Trophoblast cell (in vitro differentiated cells and primary cell): ENCODE results near the gene PTTG1IP2.

Experiments
- DNase-seq, 2 donors: peaks; one replicate each; pipeline ENCODE4 v3.0.0-alpha.2; 2016
- H2AFZ ChIP-seq: 2 replicates; pipeline ENCODE4 v1.6.1; 2013; ENCODE audit warnings: low read length, moderate library complexity, mild to moderate bottlenecking; ENCODE audit not compliant: insufficient read depth, poor library complexity
- H2AK5ac ChIP-seq: 2 replicates; pipeline ENCODE4 v1.6.1; 2013; ENCODE audit warnings: mild to moderate bottlenecking, low read length
- H2BK120ac ChIP-seq: 2 replicates; pipeline ENCODE4 v1.6.1; 2013; ENCODE audit warnings: low read length, mild to moderate bottlenecking, moderate library complexity; ENCODE audit not compliant: insufficient read depth, poor library complexity
- H2BK12ac ChIP-seq: 2 replicates; pipeline ENCODE4 v1.6.1; 2013; ENCODE audit warnings: mild to moderate bottlenecking, low read length, moderate library complexity
- H2BK5ac ChIP-seq: 2 replicates; pipeline ENCODE4 v1.6.1; 2013; ENCODE audit warnings: low read length, low read depth, moderate library complexity, mild to moderate bottlenecking; ENCODE audit not compliant: poor library complexity
- H3K14ac ChIP-seq: 2 replicates; pipeline ENCODE4 v1.6.1; 2013; ENCODE audit warnings: mild to moderate bottlenecking, low read length
- H3K18ac ChIP-seq: 2 replicates; pipeline ENCODE4 v1.6.1; 2013; ENCODE audit warnings: mild to moderate bottlenecking, low read length
- H3K23ac ChIP-seq: 2 replicates; pipeline ENCODE4 v1.6.1; 2013; ENCODE audit warnings: low read length
- H3K27ac ChIP-seq: 2 replicates; pipeline ENCODE4 v1.5.1; 2013; ENCODE audit warnings: low read depth, mild to moderate bottlenecking, inconsistent platforms, low read length, moderate library complexity
- H3K27me3 ChIP-seq: 2 replicates; pipeline ENCODE4 v1.6.1; 2013; ENCODE audit warnings: inconsistent platforms, mild to moderate bottlenecking, low read length, moderate library complexity; ENCODE audit not compliant: insufficient read depth
- H3K36me3 ChIP-seq, 2 experiments: 1 replicate in 1 of 2; 2 replicates in 1 of 2; pipeline ENCODE4 v1.6.1; 2013; ENCODE audit warnings: low read length in 2 of 2, mild to moderate bottlenecking in 2 of 2, moderate library complexity in 1 of 2; ENCODE audit not compliant: insufficient read depth in 2 of 2, control insufficient read depth in 1 of 2
- H3K4ac ChIP-seq: 2 replicates; pipeline ENCODE4 v1.6.1; 2013; ENCODE audit warnings: low read depth, mild to moderate bottlenecking, low read length, moderate library complexity
- H3K4me1 ChIP-seq, 2 experiments: 1 replicate in 1 of 2; 2 replicates in 1 of 2; pipeline ENCODE4 v1.6.1; 2013; ENCODE audit warnings: low read length in 2 of 2, mild to moderate bottlenecking in 2 of 2, moderate library complexity in 1 of 2; ENCODE audit not compliant: insufficient read depth in 2 of 2, control insufficient read depth in 1 of 2
- H3K4me2 ChIP-seq: 2 replicates; pipeline ENCODE4 v1.6.1; 2013; ENCODE audit warnings: inconsistent platforms, mild to moderate bottlenecking, low read length, moderate library complexity
- H3K4me3 ChIP-seq: 2 replicates; pipeline ENCODE4 v1.5.1; 2013; ENCODE audit warnings: mild to moderate bottlenecking, low read depth, low read length, inconsistent platforms
- H3K79me1 ChIP-seq: one replicate; pipeline ENCODE4 v1.6.1; 2013; ENCODE audit warnings: low read length
- H3K79me2 ChIP-seq: 2 replicates; pipeline ENCODE4 v1.6.1; 2013; ENCODE audit warnings: low read length, mild to moderate bottlenecking; ENCODE audit not compliant: control insufficient read depth, insufficient read depth, poor library complexity
- H3K9ac ChIP-seq: 2 replicates; pipeline ENCODE4 v1.6.1; 2013; ENCODE audit warnings: mild to moderate bottlenecking, low read length
- H3K9me3 ChIP-seq: 2 replicates; pipeline ENCODE4 v1.6.1; 2013; ENCODE audit warnings: low read depth, mild to moderate bottlenecking, control low read depth, inconsistent platforms, low read length; ENCODE audit not compliant: insufficient read depth
- H4K12ac ChIP-seq: 2 replicates; pipeline ENCODE4 v1.6.1; 2013; ENCODE audit warnings: low read depth, mild to moderate bottlenecking, low read length, moderate library complexity
- H4K8ac ChIP-seq: 2 replicates; pipeline ENCODE4 v1.6.1; 2013; ENCODE audit warnings: low read depth, mild to moderate bottlenecking, low read length, moderate library complexity
- H4K91ac ChIP-seq: one replicate; pipeline ENCODE4 v1.6.1; 2013; ENCODE audit warnings: low read depth, mild to moderate bottlenecking, low read length, moderate library complexity
- WGBS: extraction: QIAGEN DNeasy Blood & Tissue Kit; methylation state at CpG from one replicate; pipeline ENCODE4 v1.1.7; 2013; ENCODE audit warnings: missing lambda C conversion rate; ENCODE audit not compliant: insufficient read length, insufficient coverage; ENCODE audit errors: extremely low coverage; 5-methylcytosine and 5-hydroxymethylcytosine counted together

The PTTG1IP2 gene

DNA sequence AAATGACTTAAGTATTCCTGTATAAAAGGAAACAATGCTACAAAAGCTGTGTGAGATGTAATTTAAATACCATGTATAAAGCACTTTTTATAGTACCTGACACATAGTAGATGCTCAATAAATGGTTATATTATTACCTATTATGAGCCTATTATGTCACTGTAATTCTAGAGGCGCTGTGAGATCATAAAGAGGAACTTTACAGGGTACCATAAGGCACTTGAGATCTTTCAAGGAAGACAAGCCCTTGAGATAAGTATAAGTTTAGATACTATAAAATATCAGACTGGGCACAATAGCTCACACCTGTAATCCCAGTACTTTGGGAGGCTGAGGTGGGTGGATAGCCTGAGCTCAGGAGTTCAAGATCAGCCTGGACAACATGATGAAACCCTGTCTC is 38.3 kb downstream of the PTTG1IP2 start:
- Histone ChIP-seq H3K18ac (no peak overlapping the region), H3K4me2 (no peak overlapping the region), H2BK120ac (no peak overlapping the region), H3K23ac (no peak overlapping the region), H3K79me2 (no peaks in the 10 kb centered on the region), H3K4me1 (no peaks in the 10 kb centered on the region), H4K8ac (no peak overlapping the region), H4K12ac (no peak overlapping the region), H2AFZ (no peak overlapping the region), H3K9me3 (no peaks in the 10 kb centered on the region), H3K27ac (no peak overlapping the region), H3K14ac (no peak overlapping the region), H3K4ac (no peak overlapping the region), H4K91ac (no peak overlapping the region), H3K79me1 (no peaks in the 10 kb centered on the region), H3K36me3 (no peaks in the 10 kb centered on the region), H2AK5ac (no peak overlapping the region), H3K4me3 (no peak overlapping the region), H2BK5ac (no peak overlapping the region), H3K9ac (no peak overlapping the region), H2BK12ac (no peak overlapping the region), H3K27me3 (no peaks in the 10 kb centered on the region)
- WGBS: no CpG with 5 or more reads among the region's 1 CpG
- no peak for DNase-seq

DNA sequence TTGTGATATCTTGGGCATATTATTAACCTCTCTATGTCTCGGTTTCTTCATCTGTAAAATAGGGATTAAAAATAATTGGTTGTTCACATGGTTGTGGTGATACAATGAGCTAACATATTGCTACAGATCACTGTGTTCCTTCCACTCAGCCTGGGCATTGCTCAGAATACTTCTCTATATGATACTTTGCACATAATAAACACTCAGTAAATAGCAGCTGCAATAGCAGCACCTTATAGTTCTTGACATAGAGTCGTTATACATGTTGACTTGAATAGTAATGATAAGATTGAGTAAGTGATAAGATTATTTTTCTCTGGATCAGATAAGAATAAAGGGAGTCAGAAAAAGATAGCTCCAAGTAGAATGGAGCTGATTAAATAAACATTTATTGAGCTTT is 42.3 kb downstream of the PTTG1IP2 start:
- no CpG with 5 or more reads among the region's 2 CpGs for WGBS
- no peaks in the 10 kb centered on the region for H3K79me1 ChIP-seq
- no peak overlapping the region for H3K4me2 ChIP-seq
- H3K23ac ChIP-seq: no peak overlapping the region
- no peak overlapping the region for H4K8ac ChIP-seq
- no peak overlapping the region for H2AFZ ChIP-seq
- no peak overlapping the region for H2BK120ac ChIP-seq
- no peak overlapping the region for H3K18ac ChIP-seq
- no peaks in the 10 kb centered on the region for H3K27me3 ChIP-seq
- H3K4me3 ChIP-seq: no peak overlapping the region
- no peak overlapping the region for H2BK5ac ChIP-seq
- H3K79me2 ChIP-seq: no peaks in the 10 kb centered on the region
- H3K9me3 ChIP-seq: no peaks in the 10 kb centered on the region
- no peak for DNase-seq
- H3K14ac ChIP-seq: no peak overlapping the region
- no peak overlapping the region for H3K9ac ChIP-seq
- H2AK5ac ChIP-seq: no peak overlapping the region
- H4K12ac ChIP-seq: no peak overlapping the region
- no peak overlapping the region for H4K91ac ChIP-seq
- no peaks in the 10 kb centered on the region for H3K36me3 ChIP-seq
- no peak overlapping the region for H3K4ac ChIP-seq
- no peak overlapping the region for H3K27ac ChIP-seq
- H2BK12ac ChIP-seq: no peak overlapping the region
- no peaks in the 10 kb centered on the region for H3K4me1 ChIP-seq

DNA sequence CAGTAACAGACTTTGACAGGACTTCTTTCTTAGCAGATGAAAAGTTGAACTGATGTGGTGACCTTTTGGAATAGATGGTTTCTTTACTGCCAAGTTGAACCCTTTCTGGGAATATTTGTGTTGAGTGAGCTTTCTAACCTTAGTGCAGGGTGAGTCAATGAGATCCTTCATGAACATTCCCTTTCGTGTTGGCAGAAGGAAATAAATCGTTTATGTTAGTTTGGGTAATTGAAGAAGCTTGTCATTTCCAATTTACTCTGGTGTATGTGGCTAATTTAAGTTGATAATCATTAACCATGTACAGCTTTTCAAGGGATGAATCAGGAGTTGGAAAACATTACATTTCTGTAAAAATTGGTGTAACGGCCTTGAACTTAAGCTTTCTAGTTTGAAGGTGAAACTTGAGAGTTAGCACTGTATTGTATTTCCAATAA is 43.4 kb downstream of the PTTG1IP2 start:
- no peak for DNase-seq
- no peak overlapping the region for H3K4me3 ChIP-seq
- no peak overlapping the region for H3K23ac ChIP-seq
- H3K18ac ChIP-seq: no peak overlapping the region
- H3K4ac ChIP-seq: no peak overlapping the region
- H2BK12ac ChIP-seq: no peak overlapping the region
- no peak overlapping the region for H3K14ac ChIP-seq
- H3K4me1 ChIP-seq: no peaks in the 10 kb centered on the region
- no peak overlapping the region for H2BK5ac ChIP-seq
- no peak overlapping the region for H3K4me2 ChIP-seq
- no peaks in the 10 kb centered on the region for H3K79me1 ChIP-seq
- no peaks in the 10 kb centered on the region for H3K36me3 ChIP-seq
- H2BK120ac ChIP-seq: no peak overlapping the region
- no peak overlapping the region for H3K9ac ChIP-seq
- no peak overlapping the region for H2AK5ac ChIP-seq
- WGBS: no CpG with 5 or more reads among the region's 3 CpGs
- H3K79me2 ChIP-seq: no peaks in the 10 kb centered on the region
- no peaks in the 10 kb centered on the region for H3K27me3 ChIP-seq
- H4K91ac ChIP-seq: no peak overlapping the region
- no peak overlapping the region for H2AFZ ChIP-seq
- H4K8ac ChIP-seq: no peak overlapping the region
- H3K9me3 ChIP-seq: no peaks in the 10 kb centered on the region
- H4K12ac ChIP-seq: no peak overlapping the region
- no peak overlapping the region for H3K27ac ChIP-seq

DNA sequence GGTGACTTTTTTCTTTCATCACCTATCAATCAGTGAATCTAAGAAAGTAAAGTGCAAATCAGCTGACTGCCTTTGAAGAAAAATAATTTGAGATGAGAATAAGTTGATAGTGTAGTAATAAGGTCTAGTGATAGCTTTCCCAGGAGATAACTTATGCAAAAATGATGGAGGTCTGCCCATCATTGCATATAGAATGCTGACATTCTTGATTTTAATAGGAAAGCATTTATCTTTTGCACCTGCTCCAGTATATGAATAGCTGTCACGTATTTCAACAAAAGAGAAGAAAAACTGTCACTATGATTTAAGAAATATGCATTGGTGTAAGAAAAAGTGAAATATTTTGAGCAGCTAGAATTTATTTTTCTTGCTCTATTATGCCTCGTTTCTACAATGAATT is 46.8 kb downstream of the PTTG1IP2 start:
- Histone ChIP-seq H3K9ac (no peak overlapping the region), H3K9me3 (no peaks in the 10 kb centered on the region), H2BK5ac (no peak overlapping the region), H2AK5ac (no peak overlapping the region), H3K36me3 (no peaks in the 10 kb centered on the region), H3K4me1 (no peaks in the 10 kb centered on the region), H3K4ac (no peak overlapping the region), H3K4me3 (no peak overlapping the region), H2BK12ac (no peak overlapping the region), H3K18ac (no peak overlapping the region), H2AFZ (no peak overlapping the region), H2BK120ac (no peak overlapping the region), H4K8ac (no peak overlapping the region), H3K27me3 (no peaks in the 10 kb centered on the region), H3K14ac (no peak overlapping the region), H3K79me2 (no peaks in the 10 kb centered on the region), H3K4me2 (no peak overlapping the region), H3K27ac (no peak overlapping the region), H4K91ac (no peak overlapping the region), H3K79me1 (no peaks in the 10 kb centered on the region), H4K12ac (no peak overlapping the region), H3K23ac (no peak overlapping the region)
- no peak for DNase-seq
- no CpG with 5 or more reads among the region's 2 CpGs for WGBS
